WTC11 (cell line): ENCODE data around the gene PCYOX1L.

Experiments
- CREM ChIP-seq: sonication (generic); formaldehyde crosslinking; IDR thresholded peaks from 2 replicates; pipeline ENCODE4 v1.8.1; 2022; ENCODE audit warnings: mild to moderate bottlenecking, missing genetic modification reagents, moderate library complexity
- TF ChIP-seq, protein P1 (sequence below): fragments of 200-600 bp; IDR thresholded peaks from 2 replicates; pipeline ENCODE4 v1.8.0; 2022; ENCODE audit warnings: antibody characterized with exemption
- TF ChIP-seq, protein P2 (sequence below): sonication (generic); formaldehyde crosslinking; IDR thresholded peaks from 2 replicates; pipeline ENCODE4 v1.8.1; 2022; ENCODE audit warnings: mild to moderate bottlenecking, missing genetic modification reagents, moderate library complexity, borderline replicate concordance
- TF ChIP-seq, protein P3 (sequence below): sonication (generic); formaldehyde crosslinking; IDR thresholded peaks from 2 replicates; pipeline ENCODE4 v1.8.1; 2022; ENCODE audit warnings: low read depth, missing genetic modification reagents, borderline replicate concordance

DNA sequence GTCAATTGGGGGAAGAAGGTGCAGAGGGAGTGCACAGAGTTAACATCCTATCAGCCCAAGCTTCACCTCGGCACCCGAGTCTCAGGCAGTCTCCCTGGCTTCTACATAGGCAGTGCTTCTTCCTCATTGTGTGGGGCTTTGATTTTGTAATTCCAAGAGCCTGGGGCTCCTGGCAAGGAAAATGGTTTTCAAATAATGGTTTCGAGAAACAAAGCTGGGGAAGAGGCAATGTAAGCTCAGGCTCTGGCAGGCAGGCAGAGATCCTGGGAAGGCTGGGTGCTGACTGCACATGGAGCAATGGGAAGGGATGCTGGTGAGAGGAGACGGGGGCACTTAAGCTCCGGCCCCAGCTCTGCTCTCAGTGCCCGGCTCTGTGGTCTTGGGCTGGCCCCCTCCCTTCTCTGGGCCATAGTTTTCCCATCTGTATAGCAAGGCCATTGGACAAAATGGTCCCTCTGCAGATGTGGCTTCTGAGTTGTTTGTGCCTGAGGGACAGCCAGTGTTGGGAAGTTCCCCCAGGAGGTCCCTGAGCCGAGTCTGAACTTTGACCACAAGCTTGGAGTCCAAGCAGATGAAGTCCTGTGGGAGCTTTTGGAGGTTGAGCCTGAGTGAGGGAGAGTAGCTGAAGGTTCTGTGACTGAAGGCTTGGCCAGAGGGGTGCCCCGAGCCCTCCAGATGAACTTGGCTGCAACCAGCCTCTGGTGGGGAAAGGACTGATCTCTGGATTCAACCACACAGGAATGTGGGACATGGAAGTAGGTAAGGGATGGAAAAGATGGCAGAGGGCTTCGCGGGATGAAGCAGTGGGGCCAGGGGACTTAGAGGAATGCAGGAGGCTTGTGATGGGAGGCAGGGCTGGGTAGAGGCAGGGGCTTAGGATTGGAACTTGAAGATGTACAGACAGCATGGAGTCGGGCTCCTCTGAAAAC lies 49.7 kb downstream of the PCYOX1L start:
- TF ChIP-seq CREM (CRISPR knock-in tag): no peak
- TF ChIP-seq, protein P1, sequence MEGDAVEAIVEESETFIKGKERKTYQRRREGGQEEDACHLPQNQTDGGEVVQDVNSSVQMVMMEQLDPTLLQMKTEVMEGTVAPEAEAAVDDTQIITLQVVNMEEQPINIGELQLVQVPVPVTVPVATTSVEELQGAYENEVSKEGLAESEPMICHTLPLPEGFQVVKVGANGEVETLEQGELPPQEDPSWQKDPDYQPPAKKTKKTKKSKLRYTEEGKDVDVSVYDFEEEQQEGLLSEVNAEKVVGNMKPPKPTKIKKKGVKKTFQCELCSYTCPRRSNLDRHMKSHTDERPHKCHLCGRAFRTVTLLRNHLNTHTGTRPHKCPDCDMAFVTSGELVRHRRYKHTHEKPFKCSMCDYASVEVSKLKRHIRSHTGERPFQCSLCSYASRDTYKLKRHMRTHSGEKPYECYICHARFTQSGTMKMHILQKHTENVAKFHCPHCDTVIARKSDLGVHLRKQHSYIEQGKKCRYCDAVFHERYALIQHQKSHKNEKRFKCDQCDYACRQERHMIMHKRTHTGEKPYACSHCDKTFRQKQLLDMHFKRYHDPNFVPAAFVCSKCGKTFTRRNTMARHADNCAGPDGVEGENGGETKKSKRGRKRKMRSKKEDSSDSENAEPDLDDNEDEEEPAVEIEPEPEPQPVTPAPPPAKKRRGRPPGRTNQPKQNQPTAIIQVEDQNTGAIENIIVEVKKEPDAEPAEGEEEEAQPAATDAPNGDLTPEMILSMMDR: no peak
- TF ChIP-seq, protein P2, sequence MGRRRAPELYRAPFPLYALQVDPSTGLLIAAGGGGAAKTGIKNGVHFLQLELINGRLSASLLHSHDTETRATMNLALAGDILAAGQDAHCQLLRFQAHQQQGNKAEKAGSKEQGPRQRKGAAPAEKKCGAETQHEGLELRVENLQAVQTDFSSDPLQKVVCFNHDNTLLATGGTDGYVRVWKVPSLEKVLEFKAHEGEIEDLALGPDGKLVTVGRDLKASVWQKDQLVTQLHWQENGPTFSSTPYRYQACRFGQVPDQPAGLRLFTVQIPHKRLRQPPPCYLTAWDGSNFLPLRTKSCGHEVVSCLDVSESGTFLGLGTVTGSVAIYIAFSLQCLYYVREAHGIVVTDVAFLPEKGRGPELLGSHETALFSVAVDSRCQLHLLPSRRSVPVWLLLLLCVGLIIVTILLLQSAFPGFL (CRISPR knock-in tag): no peak
- TF ChIP-seq, protein P3, sequence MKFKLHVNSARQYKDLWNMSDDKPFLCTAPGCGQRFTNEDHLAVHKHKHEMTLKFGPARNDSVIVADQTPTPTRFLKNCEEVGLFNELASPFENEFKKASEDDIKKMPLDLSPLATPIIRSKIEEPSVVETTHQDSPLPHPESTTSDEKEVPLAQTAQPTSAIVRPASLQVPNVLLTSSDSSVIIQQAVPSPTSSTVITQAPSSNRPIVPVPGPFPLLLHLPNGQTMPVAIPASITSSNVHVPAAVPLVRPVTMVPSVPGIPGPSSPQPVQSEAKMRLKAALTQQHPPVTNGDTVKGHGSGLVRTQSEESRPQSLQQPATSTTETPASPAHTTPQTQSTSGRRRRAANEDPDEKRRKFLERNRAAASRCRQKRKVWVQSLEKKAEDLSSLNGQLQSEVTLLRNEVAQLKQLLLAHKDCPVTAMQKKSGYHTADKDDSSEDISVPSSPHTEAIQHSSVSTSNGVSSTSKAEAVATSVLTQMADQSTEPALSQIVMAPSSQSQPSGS: no peak
